ENCODE measurements around the gene HIVEP1. TPM values are rescaled to one million over a fixed set of nuclear protein-coding genes. Genes with fewer than 3 reads are reported as not detected.

HIVEP1 gene
- total and polyA plus RNA-seq, 2 of the 8 experiments (the other 6 are each of a cell fraction or from before 2014, with no cell fraction given): 22.6 to 23.1 TPM

GRCh38 chr6:12075067-12075563 lies 63.0 kb downstream of the HIVEP1 start:
- no peak overlapping the region for H3K4me3 ChIP-seq (ENCODE audit: extremely low read depth in 1 of 4, insufficient read depth in 2 of 4, low read depth in 3 of 4, low read length in 4 of 4)
- H2BK5ac ChIP-seq (ENCODE audit: low read depth, low read length): no peak overlapping the region
- H3K27me3 ChIP-seq (replicated peaks in 1 of 4; ENCODE audit: control insufficient read depth in 3 of 4, extremely low read depth in 1 of 4, insufficient read depth in 3 of 4, low read length in 3 of 4): no peaks in the 10 kb centered on the region
- no peak overlapping the region for H3K27ac ChIP-seq (ENCODE audit: low read depth, low read length)
- H2AK5ac ChIP-seq (ENCODE audit: low read depth, low read length): no peak overlapping the region
- H3K79me2 ChIP-seq (ENCODE audit: control insufficient read depth in 1 of 2, insufficient read depth in 2 of 2, low read length in 2 of 2): peaks cover 0 to 91% of the 10 kb centered on the region in 2 experiments; a peak in 3 of 4 replicates
- ChIA-PET CTCF (ENCODE audit: partially characterized antibody) (interaction anchor here (0.6 to 1.6 kb wide), 7 partner anchors 9 to 420 kb away, joined by 3 to 5 read pairs (median 4); no protein-coding TSS in a partner anchor), POLR2A (ENCODE audit: partially characterized antibody) (interaction anchor here (1.0 kb wide), 1 partner anchor 10 kb away, joined by 3 read pairs; no protein-coding TSS in a partner anchor)
- H4K5ac ChIP-seq (ENCODE audit: insufficient read length, low read depth, low read length): no peak overlapping the region
- peaks cover 0 to 2% (median 0%) of the 10 kb centered on the region in 4 experiments; a peak in 2 of 7 replicates for H3K4me1 ChIP-seq (replicated peaks in 1 of 4; ENCODE audit: control insufficient read depth in 3 of 4, insufficient read depth in 4 of 4, low read length in 3 of 4)
- H3K23ac ChIP-seq (ENCODE audit: insufficient read length): no peak overlapping the region
- H2AFZ ChIP-seq (ENCODE audit: low read length): no peak overlapping the region
- FAIRE-seq (no peak), DNase-seq (ENCODE audit: low read depth in 1 of 2, low spot score in 2 of 2) (no peak)
- H2BK12ac ChIP-seq (ENCODE audit: low read depth, low read length): no peak overlapping the region
- H2BK15ac ChIP-seq (ENCODE audit: low read length): no peak overlapping the region
- no peaks in the 10 kb centered on the region for H3K9me3 ChIP-seq (ENCODE audit: insufficient read depth in 2 of 2, low read depth in 1 of 2, low read length in 1 of 2)
- TF ChIP-seq EP300 (IDR thresholded peaks at IDR 0.05; ENCODE audit: borderline replicate concordance in 1 of 2, low read depth in 2 of 2, low read length in 2 of 2) (no peak), ATF3 (IDR thresholded peaks at IDR 0.05; ENCODE audit: insufficient read depth, low read depth, low read length) (no peak), SRF (IDR thresholded peaks at IDR 0.05; ENCODE audit: low read depth, low read length) (no peak), MAX (IDR thresholded peaks at IDR 0.05) (no peak), RAD21 (IDR thresholded peaks at IDR 0.05 in 1 of 2, conservative IDR thresholded peaks at IDR 0.05 in 1 of 2; ENCODE audit: low read depth in 2 of 2, low read length in 2 of 2) (peak; percentile 40 to 41; a peak in 3 of 4 replicates)
- no peak overlapping the region for H2BK20ac ChIP-seq (ENCODE audit: low read length)
- H3K56ac ChIP-seq (replicated peaks; ENCODE audit: insufficient read length, low read depth, low read length): no peak overlapping the region
- no peak overlapping the region for H3K14ac ChIP-seq (ENCODE audit: insufficient read length)
- H4K8ac ChIP-seq (ENCODE audit: extremely low read depth, insufficient read depth, low read length): no peak overlapping the region
- peaks cover 15% of the 10 kb centered on the region; the same call in 1 of the 2 replicates for H3K79me1 ChIP-seq (ENCODE audit: low read depth, low read length)
- WGBS, 2 experiments (ENCODE audit: extremely low coverage in 1 of 2, insufficient coverage in 1 of 2, insufficient read length in 1 of 2, insufficient replicate concordance in 2 of 2, low coverage in 1 of 2, low lambda C conversion rate in 2 of 2, missing lambda C conversion rate in 1 of 2): 93% methylated on average over 9 of the region's 9 CpGs; no CpG with 5 or more reads in 1 of the 2 experiments
- no peak overlapping the region for H3K4ac ChIP-seq (replicated peaks; ENCODE audit: insufficient read length, low read depth, low read length)
- no peak overlapping the region for H3K4me2 ChIP-seq (ENCODE audit: insufficient read depth in 1 of 2, low read depth in 2 of 2, low read length in 2 of 2)
- H2BK120ac ChIP-seq (replicated peaks; ENCODE audit: low read depth, low read length): no peak overlapping the region
- peaks cover 3 to 5% of the 10 kb centered on the region in 2 experiments for H4K20me1 ChIP-seq (replicated peaks in 1 of 2; ENCODE audit: control insufficient read depth in 1 of 2, insufficient read depth in 2 of 2, low read length in 2 of 2)
- no peak overlapping the region for H3K9ac ChIP-seq (replicated peaks in 1 of 4; ENCODE audit: extremely low read depth in 1 of 4, low read depth in 3 of 4, low read length in 3 of 4)
- no peak overlapping the region for H3K18ac ChIP-seq (ENCODE audit: extremely low read depth, low read length)
- no peaks in the 10 kb centered on the region for H3K36me3 ChIP-seq (ENCODE audit: control insufficient read depth in 2 of 4, insufficient read depth in 4 of 4, low read length in 3 of 4)
- H4K91ac ChIP-seq (replicated peaks; ENCODE audit: insufficient read length, low read length): no peak overlapping the region
- no peaks in the 10 kb centered on the region for H3K23me2 ChIP-seq (ENCODE audit: low read depth, low read length)
